HG03064 (cell line): ENCODE data around the gene NTRK3.

Experiments
- ATAC-seq: cut with Tn5 transposase; IDR thresholded peaks from one replicate; pipeline ENCODE4 v1.9.1; 2021; ENCODE audit warnings: low read depth; ENCODE audit not compliant: unreplicated experiment

The NTRK3 gene

GRCh38 chr15:88188300-88188699, 68.2 kb downstream of the NTRK3 start:
- no peak for ATAC-seq

- no peak for ATAC-seq
Measured at GRCh38 chr15:88187195-88187594, 69.3 kb downstream of the NTRK3 start.

GRCh38 chr15:88185584-88185983, 71.0 kb downstream of the NTRK3 start:
- no peak for ATAC-seq

GRCh38 chr15:88181613-88182012, 74.9 kb downstream of the NTRK3 start:
- no peak for ATAC-seq

GRCh38 chr15:88179562-88179961, 77.0 kb downstream of the NTRK3 start:
- ATAC-seq, result peak; percentile 83

GRCh38 chr15:88178631-88179030, 77.9 kb downstream of the NTRK3 start:
- ATAC-seq, result no peak

- no peak for ATAC-seq
Measured at GRCh38 chr15:88177451-88177850, 79.1 kb downstream of the NTRK3 start.

- ATAC-seq, result no peak
Measured at GRCh38 chr15:88174571-88174970, 82.0 kb downstream of the NTRK3 start.

- ATAC-seq, result no peak
Measured at GRCh38 chr15:88166082-88166993, 90.2 kb downstream of the NTRK3 start.

- no peak for ATAC-seq
Measured at GRCh38 chr15:88161636-88162035, 94.9 kb downstream of the NTRK3 start.

GRCh38 chr15:88155310-88155709, 101.2 kb downstream of the NTRK3 start:
- no peak for ATAC-seq

GRCh38 chr15:88152672-88153071, 103.9 kb downstream of the NTRK3 start:
- ATAC-seq, result no peak

- ATAC-seq, result no peak
Measured at GRCh38 chr15:88147760-88148159, 108.8 kb downstream of the NTRK3 start.

GRCh38 chr15:88144921-88145653, 111.5 kb downstream of the NTRK3 start:
- no peak for ATAC-seq

- ATAC-seq, result no peak
Measured at GRCh38 chr15:88142121-88142520, 114.4 kb downstream of the NTRK3 start.

- no peak for ATAC-seq
Measured at GRCh38 chr15:88141269-88141889, 115.2 kb downstream of the NTRK3 start.

- ATAC-seq, result no peak
Measured at GRCh38 chr15:88140398-88140797, 116.1 kb downstream of the NTRK3 start.

GRCh38 chr15:88139936-88140335, 116.6 kb downstream of the NTRK3 start:
- no peak for ATAC-seq

GRCh38 chr15:88133795-88134194, 122.7 kb downstream of the NTRK3 start:
- ATAC-seq, result no peak

- no peak for ATAC-seq
Measured at GRCh38 chr15:88132499-88132898, 124.0 kb downstream of the NTRK3 start.

- no peak for ATAC-seq
Measured at GRCh38 chr15:88131937-88132336, 124.6 kb downstream of the NTRK3 start.
